ENCODE results near the gene GNB1L. TPM values are rescaled to one million over a fixed set of nuclear protein-coding genes. Genes with fewer than 3 reads are reported as not detected.
A peak's percentile ranks its signal among the peaks of the same experiment; 100 is the strongest.

GNB1L gene, protein sequence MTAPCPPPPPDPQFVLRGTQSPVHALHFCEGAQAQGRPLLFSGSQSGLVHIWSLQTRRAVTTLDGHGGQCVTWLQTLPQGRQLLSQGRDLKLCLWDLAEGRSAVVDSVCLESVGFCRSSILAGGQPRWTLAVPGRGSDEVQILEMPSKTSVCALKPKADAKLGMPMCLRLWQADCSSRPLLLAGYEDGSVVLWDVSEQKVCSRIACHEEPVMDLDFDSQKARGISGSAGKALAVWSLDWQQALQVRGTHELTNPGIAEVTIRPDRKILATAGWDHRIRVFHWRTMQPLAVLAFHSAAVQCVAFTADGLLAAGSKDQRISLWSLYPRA
- total RNA-seq = 15.4 TPM
- 11.2 TPM for polyA plus RNA-seq
- long read RNA-seq, donor 1, partial matches to known transcripts = 6 of 6 reads
- long read RNA-seq, donor 1, other reads (novel, unspliced or antisense) = 0 of 6 reads
- long read RNA-seq, donor 2, full-length matches to known transcripts = 10 of 10 reads
- long read RNA-seq, donor 2, partial matches to known transcripts = 0 of 10 reads
- long read RNA-seq, donor 2, other reads (novel, unspliced or antisense) = 0 of 10 reads
- long read RNA-seq, donor 3, full-length matches to known transcripts = 13 of 40 reads
- long read RNA-seq, donor 3, partial matches to known transcripts = 27 of 40 reads
- long read RNA-seq, donor 3, other reads (novel, unspliced or antisense) = 0 of 40 reads
- long read RNA-seq, donor 4, full-length matches to known transcripts = 5 of 29 reads
- long read RNA-seq, donor 4, partial matches to known transcripts = 24 of 29 reads
- long read RNA-seq, donor 4, other reads (novel, unspliced or antisense) = 0 of 29 reads
- long read RNA-seq, donor 5, full-length matches to known transcripts = 10 of 10 reads
- long read RNA-seq, donor 5, partial matches to known transcripts = 0 of 10 reads
- long read RNA-seq, donor 5, other reads (novel, unspliced or antisense) = 0 of 10 reads
- long read RNA-seq, donor 6, full-length matches to known transcripts = 4 of 4 reads
- long read RNA-seq, donor 6, partial matches to known transcripts = 0 of 4 reads
- long read RNA-seq, donor 6, other reads (novel, unspliced or antisense) = 0 of 4 reads
- long read RNA-seq, donor 7, full-length matches to known transcripts = 4 of 4 reads
- long read RNA-seq, donor 7, partial matches to known transcripts = 0 of 4 reads
- long read RNA-seq, donor 7, other reads (novel, unspliced or antisense) = 0 of 4 reads
- long read RNA-seq, donor 8, partial matches to known transcripts = 0 of 2 reads
- long read RNA-seq, donor 8, other reads (novel, unspliced or antisense) = 0 of 2 reads
- long read RNA-seq, donor 9, full-length matches to known transcripts = 6 of 6 reads
- long read RNA-seq, donor 9, partial matches to known transcripts = 0 of 6 reads
- long read RNA-seq, donor 9, other reads (novel, unspliced or antisense) = 0 of 6 reads
- long read RNA-seq, donor 10, full-length matches to known transcripts = 8 of 8 reads
- long read RNA-seq, donor 10, partial matches to known transcripts = 0 of 8 reads
- long read RNA-seq, donor 10, other reads (novel, unspliced or antisense) = 0 of 8 reads

GRCh38 chr22:19854778-19855503, at the start of gene GNB1L, which contains the start of gene RTL10:
Gene GNB1L, minus strand, starts transcription at chr22:19854874. Its CDS starts 33,519 bp downstream, at chr22:19821355.
Gene RTL10, minus strand, starts transcription at chr22:19854874. Its CDS starts 2,613 bp downstream, at chr22:19852261.
- peak; percentile 88 to 98 (median 96) for DNase-seq (ENCODE audit: low read depth in 6 of 9, low spot score in 9 of 9)
- peaks cover 20 to 55% of the 10 kb centered on the region in 2 donors for H3K4me1 ChIP-seq (ENCODE audit: control insufficient read depth in 2 of 2, insufficient read depth in 2 of 2, low read length in 2 of 2)
- under 1% methylated on average over 81 of the region's 81 CpGs for WGBS
- peaks cover 0 to 10% of the 10 kb centered on the region in 2 donors for H3K9me3 ChIP-seq (ENCODE audit: control insufficient read depth in 2 of 2, insufficient read depth in 1 of 2, low read length in 1 of 2)
- H3K36me3 ChIP-seq (ENCODE audit: control insufficient read depth in 2 of 2, insufficient read depth in 2 of 2, low read length in 1 of 2) = peaks cover 29 to 35% of the 10 kb centered on the region in 2 donors
- peak within 1 kb of the TSS; percentile 90 to 94 for H3K27ac ChIP-seq (ENCODE audit: low read depth in 1 of 2, low read length in 1 of 2)
- H3K27me3 ChIP-seq (ENCODE audit: control insufficient read depth in 2 of 2, insufficient read depth in 1 of 2, low read length in 1 of 2) = no peaks in the 10 kb centered on the region
- H3K4me3 ChIP-seq (ENCODE audit: low read length in 2 of 2) = peak within 1 kb of the TSS; percentile 91 to 100

DNA sequence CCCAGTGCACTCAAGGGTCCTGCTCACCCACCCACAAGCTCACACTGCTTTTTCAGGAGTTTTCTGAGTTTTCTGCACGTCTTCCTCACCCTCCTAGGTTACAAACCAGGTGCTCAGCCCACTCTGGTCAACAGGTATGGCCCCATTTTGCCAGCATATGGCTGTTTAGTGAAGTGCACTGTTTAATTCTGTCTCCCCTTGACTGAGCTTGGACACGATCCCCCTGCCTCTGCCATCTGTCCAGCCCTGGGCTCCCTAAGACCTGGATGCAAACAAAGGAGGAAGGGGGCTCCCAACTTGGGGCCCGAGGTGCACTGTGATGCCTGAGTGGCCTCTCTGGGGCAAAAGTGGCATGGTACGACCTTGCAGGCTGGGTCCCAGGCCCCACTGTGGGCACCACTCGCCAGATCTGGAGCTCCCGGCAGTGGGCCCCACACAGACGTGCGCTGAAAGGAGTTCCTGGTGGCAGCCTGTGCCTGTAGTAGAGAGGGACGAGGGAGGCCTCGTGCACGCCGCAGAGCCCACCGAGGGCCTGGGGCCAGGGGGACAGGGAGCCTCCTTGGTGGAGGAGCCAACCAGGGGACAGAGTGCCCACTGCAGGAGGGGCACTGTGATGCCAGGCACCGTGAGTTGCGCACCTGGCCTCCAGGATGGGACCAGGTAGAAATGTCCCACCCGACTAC, 49.6 kb upstream of the GNB1L start:
- H3K4me1 ChIP-seq (ENCODE audit: control insufficient read depth in 2 of 2, insufficient read depth in 2 of 2, low read length in 2 of 2) = peaks cover 2 to 74% of the 10 kb centered on the region in 2 donors
- peaks cover 4 to 5% of the 10 kb centered on the region in 2 donors for H3K36me3 ChIP-seq (ENCODE audit: control insufficient read depth in 2 of 2, insufficient read depth in 2 of 2, low read length in 1 of 2)
- no peak for DNase-seq (ENCODE audit: low read depth in 6 of 9, low spot score in 9 of 9)
- WGBS = 87% methylated on average over 16 of the region's 16 CpGs
- H3K27me3 ChIP-seq (ENCODE audit: control insufficient read depth in 2 of 2, insufficient read depth in 1 of 2, low read length in 1 of 2) = no peaks in the 10 kb centered on the region
- no peak overlapping the region for H3K4me3 ChIP-seq (ENCODE audit: low read length in 2 of 2)
- peaks cover under 1 to 1% of the 10 kb centered on the region in 2 donors for H3K9me3 ChIP-seq (ENCODE audit: control insufficient read depth in 2 of 2, insufficient read depth in 1 of 2, low read length in 1 of 2)
- H3K27ac ChIP-seq (ENCODE audit: low read depth in 1 of 2, low read length in 1 of 2) = no peak overlapping the region

DNA sequence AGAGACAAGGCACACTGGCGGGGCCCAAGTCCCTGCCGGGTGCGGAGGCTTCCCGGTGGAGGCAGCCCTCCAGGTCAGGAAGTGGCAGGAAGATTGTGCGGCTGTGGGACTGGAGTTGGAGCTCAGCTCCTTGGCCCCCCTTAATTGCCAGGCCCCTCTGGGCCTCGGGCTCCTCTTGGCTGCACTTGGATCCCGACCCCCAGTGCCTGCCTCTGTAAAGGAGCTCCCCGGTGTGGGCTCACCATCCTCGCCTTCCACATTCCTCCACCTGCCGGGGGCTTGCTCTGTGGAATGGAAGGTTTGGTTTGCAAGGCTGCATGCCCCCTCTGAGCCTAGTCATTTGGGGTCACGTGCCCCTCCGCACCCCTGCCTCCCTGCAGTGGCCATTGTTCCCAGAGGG, 48.8 kb upstream of the GNB1L start:
- no peak for DNase-seq (ENCODE audit: low read depth in 6 of 9, low spot score in 9 of 9)
- WGBS = 92% methylated on average over 12 of the region's 12 CpGs

DNA sequence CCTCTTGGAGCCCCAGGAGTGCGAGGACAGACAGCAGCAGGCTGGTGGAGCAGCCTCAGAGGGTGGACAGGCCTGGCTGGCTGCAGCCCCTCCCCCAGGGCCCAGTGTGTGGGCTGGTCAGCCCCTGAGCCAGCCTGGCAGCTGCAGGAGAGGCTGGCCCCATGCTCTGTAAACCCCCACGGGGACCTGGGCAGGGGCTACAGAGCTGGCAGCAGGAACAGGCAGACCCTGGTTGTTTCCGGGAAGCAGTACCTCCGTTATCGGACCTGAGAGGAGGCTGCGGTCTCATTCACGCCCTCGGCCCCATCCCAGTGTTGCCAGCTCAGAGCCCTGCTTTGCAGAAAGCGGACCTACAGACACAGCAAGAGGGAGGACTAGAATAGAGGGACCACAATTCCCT, 48.4 kb upstream of the GNB1L start:
- WGBS = 92% methylated on average over 9 of the region's 9 CpGs
- DNase-seq (ENCODE audit: low read depth in 6 of 9, low spot score in 9 of 9) = no peak
- Histone ChIP-seq H3K27ac (ENCODE audit: low read depth in 1 of 2, low read length in 1 of 2) (no peak overlapping the region), H3K36me3 (ENCODE audit: control insufficient read depth in 2 of 2, insufficient read depth in 2 of 2, low read length in 1 of 2) (peaks cover 4 to 9% of the 10 kb centered on the region in 2 donors), H3K9me3 (ENCODE audit: control insufficient read depth in 2 of 2, insufficient read depth in 1 of 2, low read length in 1 of 2) (peaks cover 1 to 5% of the 10 kb centered on the region in 2 donors), H3K27me3 (ENCODE audit: control insufficient read depth in 2 of 2, insufficient read depth in 1 of 2, low read length in 1 of 2) (no peaks in the 10 kb centered on the region), H3K4me1 (ENCODE audit: control insufficient read depth in 2 of 2, insufficient read depth in 2 of 2, low read length in 2 of 2) (peaks cover 15 to 84% of the 10 kb centered on the region in 2 donors), H3K4me3 (ENCODE audit: low read length in 2 of 2) (no peak overlapping the region)

More for the DNA sequence above, 48.8 kb upstream of the GNB1L start:
- Histone ChIP-seq H3K36me3 (ENCODE audit: control insufficient read depth in 2 of 2, insufficient read depth in 2 of 2, low read length in 1 of 2) (peaks cover 4 to 9% of the 10 kb centered on the region in 2 donors), H3K4me3 (ENCODE audit: low read length in 2 of 2) (no peak overlapping the region), H3K9me3 (ENCODE audit: control insufficient read depth in 2 of 2, insufficient read depth in 1 of 2, low read length in 1 of 2) (peaks cover 1 to 5% of the 10 kb centered on the region in 2 donors), H3K27me3 (ENCODE audit: control insufficient read depth in 2 of 2, insufficient read depth in 1 of 2, low read length in 1 of 2) (no peaks in the 10 kb centered on the region), H3K4me1 (ENCODE audit: control insufficient read depth in 2 of 2, insufficient read depth in 2 of 2, low read length in 2 of 2) (peaks cover 10 to 79% of the 10 kb centered on the region in 2 donors), H3K27ac (ENCODE audit: low read depth in 1 of 2, low read length in 1 of 2) (no peak overlapping the region)

DNA sequence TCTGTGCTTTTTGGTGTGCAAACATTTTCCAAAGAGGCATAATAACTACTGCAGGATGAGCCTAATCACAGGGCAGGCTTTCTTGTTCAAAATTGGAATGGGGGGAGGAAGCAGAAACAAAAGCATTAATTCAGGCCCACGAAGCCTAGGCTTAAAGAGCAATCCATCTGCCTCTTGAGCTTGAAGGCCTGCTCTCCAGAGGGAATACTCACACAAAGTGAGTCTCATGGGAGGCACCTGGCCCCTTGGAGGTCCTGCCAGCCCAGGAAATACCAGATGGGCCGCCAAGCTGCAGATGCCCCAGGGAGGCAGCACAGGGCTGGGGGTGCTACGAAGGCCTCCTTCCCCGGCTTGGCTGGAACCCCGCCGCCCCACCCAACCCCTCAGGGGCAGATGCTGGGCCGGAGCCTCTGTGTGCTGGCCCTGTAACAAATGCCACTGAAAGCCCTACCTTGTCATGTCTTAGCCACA, 47.6 kb upstream of the GNB1L start:
- Histone ChIP-seq H3K27me3 (ENCODE audit: control insufficient read depth in 2 of 2, insufficient read depth in 1 of 2, low read length in 1 of 2) (no peaks in the 10 kb centered on the region), H3K4me1 (ENCODE audit: control insufficient read depth in 2 of 2, insufficient read depth in 2 of 2, low read length in 2 of 2) (peaks cover 22 to 91% of the 10 kb centered on the region in 2 donors), H3K4me3 (ENCODE audit: low read length in 2 of 2) (no peak overlapping the region), H3K36me3 (ENCODE audit: control insufficient read depth in 2 of 2, insufficient read depth in 2 of 2, low read length in 1 of 2) (peaks cover 4 to 9% of the 10 kb centered on the region in 2 donors), H3K27ac (ENCODE audit: low read depth in 1 of 2, low read length in 1 of 2) (no peak overlapping the region), H3K9me3 (ENCODE audit: control insufficient read depth in 2 of 2, insufficient read depth in 1 of 2, low read length in 1 of 2) (peaks cover 1 to 5% of the 10 kb centered on the region in 2 donors)
- WGBS = 93% methylated on average over 7 of the region's 7 CpGs
- DNase-seq (ENCODE audit: low read depth in 6 of 9, low spot score in 9 of 9) = no peak

DNA sequence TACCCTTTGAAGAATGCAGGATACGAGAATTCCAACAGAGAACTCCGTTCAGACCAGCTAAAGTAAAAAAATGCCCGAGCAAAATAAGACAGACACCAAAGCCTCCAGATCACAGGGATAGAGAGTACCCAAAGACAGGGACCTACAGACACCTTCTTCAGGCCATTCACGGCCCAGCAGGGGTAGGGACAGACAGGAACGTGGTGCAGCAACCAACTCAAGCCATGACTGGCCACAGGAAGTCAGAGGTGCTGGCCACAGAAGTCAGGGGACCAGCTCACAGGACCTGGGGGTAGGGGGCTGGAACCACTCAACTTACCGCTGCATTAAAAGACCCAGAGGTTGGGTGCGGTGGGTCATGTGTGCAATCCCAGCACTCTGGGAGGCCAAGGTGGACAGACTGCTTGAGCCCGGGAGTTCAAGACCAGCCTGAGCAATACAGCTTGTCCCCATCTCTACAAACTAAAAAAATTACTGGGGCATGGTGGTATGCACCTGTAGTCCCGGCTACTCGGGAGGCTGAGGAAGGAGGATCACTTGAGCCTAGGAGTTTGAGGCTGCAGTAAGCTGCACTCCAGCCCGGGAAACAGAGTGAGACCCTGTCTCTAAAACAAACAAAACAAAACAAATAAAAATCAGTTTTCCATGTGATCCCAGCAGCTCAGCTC, 47.0 kb upstream of the GNB1L start:
- 96% methylated on average over 11 of the region's 11 CpGs for WGBS
- Histone ChIP-seq H3K27me3 (ENCODE audit: control insufficient read depth in 2 of 2, insufficient read depth in 1 of 2, low read length in 1 of 2) (no peaks in the 10 kb centered on the region), H3K36me3 (ENCODE audit: control insufficient read depth in 2 of 2, insufficient read depth in 2 of 2, low read length in 1 of 2) (peaks cover 4 to 9% of the 10 kb centered on the region in 2 donors), H3K4me3 (ENCODE audit: low read length in 2 of 2) (no peak overlapping the region), H3K4me1 (ENCODE audit: control insufficient read depth in 2 of 2, insufficient read depth in 2 of 2, low read length in 2 of 2) (peaks cover 28 to 96% of the 10 kb centered on the region in 2 donors), H3K9me3 (ENCODE audit: control insufficient read depth in 2 of 2, insufficient read depth in 1 of 2, low read length in 1 of 2) (peaks cover 1 to 5% of the 10 kb centered on the region in 2 donors), H3K27ac (ENCODE audit: low read depth in 1 of 2, low read length in 1 of 2) (no peak overlapping the region)
- no peak for DNase-seq (ENCODE audit: low read depth in 6 of 9, low spot score in 9 of 9)

DNA sequence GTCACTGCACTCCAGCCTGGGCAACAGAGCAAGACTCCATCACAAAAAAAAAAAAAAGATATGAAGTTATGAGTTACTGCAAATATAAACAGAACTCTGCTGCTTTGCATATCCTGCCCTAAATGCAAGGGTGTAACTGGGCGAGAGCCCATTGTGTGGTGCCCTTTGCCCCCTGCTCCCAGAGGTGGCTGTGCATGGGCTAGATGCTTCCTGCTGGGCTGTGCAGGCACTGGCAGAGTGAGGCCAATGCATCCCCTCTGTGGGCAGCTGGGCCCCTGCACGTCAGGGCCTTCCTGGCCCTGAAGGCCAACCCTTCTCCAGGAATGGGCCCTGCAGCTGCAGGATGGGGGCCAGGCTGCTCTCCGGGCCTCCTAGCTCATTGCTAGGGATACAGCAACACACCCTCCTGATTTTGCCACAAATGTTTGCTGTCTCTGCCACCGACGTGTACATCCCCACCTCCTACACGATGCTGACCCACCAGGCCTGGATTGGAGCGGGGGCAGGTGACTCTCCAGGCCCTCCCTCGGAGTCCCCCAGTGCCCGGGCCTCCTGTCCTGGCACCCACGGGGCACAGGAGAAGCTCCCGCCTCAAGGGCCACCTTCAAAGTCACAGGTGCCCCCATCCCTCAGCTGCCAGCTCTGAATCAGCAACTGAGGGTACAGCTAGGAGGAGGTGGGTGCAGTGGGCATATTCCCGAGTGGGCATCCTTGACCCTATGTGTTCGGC, 46.2 kb upstream of the GNB1L start:
- no peak overlapping the region for H3K27ac ChIP-seq (ENCODE audit: low read depth in 1 of 2, low read length in 1 of 2)
- H3K36me3 ChIP-seq (ENCODE audit: control insufficient read depth in 2 of 2, insufficient read depth in 2 of 2, low read length in 1 of 2) = peaks cover 4 to 9% of the 10 kb centered on the region in 2 donors
- WGBS = 96% methylated on average over 13 of the region's 13 CpGs
- H3K27me3 ChIP-seq (ENCODE audit: control insufficient read depth in 2 of 2, insufficient read depth in 1 of 2, low read length in 1 of 2) = no peaks in the 10 kb centered on the region
- DNase-seq (ENCODE audit: low read depth in 6 of 9, low spot score in 9 of 9) = no peak
- H3K9me3 ChIP-seq (ENCODE audit: control insufficient read depth in 2 of 2, insufficient read depth in 1 of 2, low read length in 1 of 2) = peaks cover 1 to 5% of the 10 kb centered on the region in 2 donors
- peaks cover 34 to 96% of the 10 kb centered on the region in 2 donors for H3K4me1 ChIP-seq (ENCODE audit: control insufficient read depth in 2 of 2, insufficient read depth in 2 of 2, low read length in 2 of 2)
- H3K4me3 ChIP-seq (ENCODE audit: low read length in 2 of 2) = no peak overlapping the region

All from thymus (tissue), 14 donors.